ENCODE measurements around the gene ATP8B1. TPM values are rescaled to one million over a fixed set of nuclear protein-coding genes. Genes with fewer than 3 reads are reported as not detected.
A peak's percentile ranks its signal among the peaks of the same experiment; 100 is the strongest.

Gene ATP8B1
- total RNA-seq, 1 donor from 2014 or later, result 38.7 TPM

- Mint-ChIP-seq H3K9me3 (ENCODE audit: unreplicated experiment) (no peaks in the 10 kb centered on the region), H3K4me1 (ENCODE audit: unreplicated experiment) (peaks cover 4% of the 10 kb centered on the region), H3K27me3 (ENCODE audit: unreplicated experiment) (no peaks in the 10 kb centered on the region), H3K36me3 (ENCODE audit: unreplicated experiment) (peaks cover 45% of the 10 kb centered on the region), H3K4me3 (ENCODE audit: unreplicated experiment) (no peak overlapping the region), H3K27ac (ENCODE audit: unreplicated experiment) (no peak overlapping the region)
- DNase-seq (ENCODE audit: extremely low spot score, unreplicated experiment), result no peak
- TF ChIP-seq, protein P1, sequence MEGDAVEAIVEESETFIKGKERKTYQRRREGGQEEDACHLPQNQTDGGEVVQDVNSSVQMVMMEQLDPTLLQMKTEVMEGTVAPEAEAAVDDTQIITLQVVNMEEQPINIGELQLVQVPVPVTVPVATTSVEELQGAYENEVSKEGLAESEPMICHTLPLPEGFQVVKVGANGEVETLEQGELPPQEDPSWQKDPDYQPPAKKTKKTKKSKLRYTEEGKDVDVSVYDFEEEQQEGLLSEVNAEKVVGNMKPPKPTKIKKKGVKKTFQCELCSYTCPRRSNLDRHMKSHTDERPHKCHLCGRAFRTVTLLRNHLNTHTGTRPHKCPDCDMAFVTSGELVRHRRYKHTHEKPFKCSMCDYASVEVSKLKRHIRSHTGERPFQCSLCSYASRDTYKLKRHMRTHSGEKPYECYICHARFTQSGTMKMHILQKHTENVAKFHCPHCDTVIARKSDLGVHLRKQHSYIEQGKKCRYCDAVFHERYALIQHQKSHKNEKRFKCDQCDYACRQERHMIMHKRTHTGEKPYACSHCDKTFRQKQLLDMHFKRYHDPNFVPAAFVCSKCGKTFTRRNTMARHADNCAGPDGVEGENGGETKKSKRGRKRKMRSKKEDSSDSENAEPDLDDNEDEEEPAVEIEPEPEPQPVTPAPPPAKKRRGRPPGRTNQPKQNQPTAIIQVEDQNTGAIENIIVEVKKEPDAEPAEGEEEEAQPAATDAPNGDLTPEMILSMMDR (IDR thresholded peaks at IDR 0.05), result no peak
These were observed 135.1 kb downstream of the ATP8B1 start for GRCh38 chr18:57668021-57668420.

- no peak for DNase-seq (ENCODE audit: extremely low spot score, unreplicated experiment)
- H3K27ac Mint-ChIP-seq (ENCODE audit: unreplicated experiment), result peak overlapping the region; percentile 8
- H3K4me3 Mint-ChIP-seq (ENCODE audit: unreplicated experiment), result no peak overlapping the region
These were observed 136.2 kb downstream of the ATP8B1 start for GRCh38 chr18:57666818-57667497.

GRCh38 chr18:57664568-57665165, 138.4 kb downstream of the ATP8B1 start:
- Mint-ChIP-seq H3K4me3 (ENCODE audit: unreplicated experiment) (no peak overlapping the region), H3K4me1 (ENCODE audit: unreplicated experiment) (peaks cover 4% of the 10 kb centered on the region), H3K27ac (ENCODE audit: unreplicated experiment) (no peak overlapping the region), H3K36me3 (ENCODE audit: unreplicated experiment) (peaks cover 51% of the 10 kb centered on the region), H3K9me3 (ENCODE audit: unreplicated experiment) (no peaks in the 10 kb centered on the region), H3K27me3 (ENCODE audit: unreplicated experiment) (no peaks in the 10 kb centered on the region)
- no peak for DNase-seq (ENCODE audit: extremely low spot score, unreplicated experiment)
- TF ChIP-seq, protein P1 (IDR thresholded peaks at IDR 0.05), result no peak

More at GRCh38 chr18:57666818-57667497, 136.2 kb downstream of the ATP8B1 start:
- Mint-ChIP-seq H3K9me3 (ENCODE audit: unreplicated experiment) (no peaks in the 10 kb centered on the region), H3K27me3 (ENCODE audit: unreplicated experiment) (no peaks in the 10 kb centered on the region), H3K36me3 (ENCODE audit: unreplicated experiment) (peaks cover 46% of the 10 kb centered on the region), H3K4me1 (ENCODE audit: unreplicated experiment) (peaks cover 4% of the 10 kb centered on the region)
- TF ChIP-seq, protein P1 (IDR thresholded peaks at IDR 0.05), result no peak

- H3K27me3 Mint-ChIP-seq (ENCODE audit: unreplicated experiment), result no peaks in the 10 kb centered on the region
- no peaks in the 10 kb centered on the region for H3K9me3 Mint-ChIP-seq (ENCODE audit: unreplicated experiment)
- TF ChIP-seq, protein P1 (IDR thresholded peaks at IDR 0.05), result no peak
- H3K27ac Mint-ChIP-seq (ENCODE audit: unreplicated experiment), result peak overlapping the region; percentile 48
- no peak for DNase-seq (ENCODE audit: extremely low spot score, unreplicated experiment)
- peaks cover 51% of the 10 kb centered on the region for H3K36me3 Mint-ChIP-seq (ENCODE audit: unreplicated experiment)
- peaks cover 4% of the 10 kb centered on the region for H3K4me1 Mint-ChIP-seq (ENCODE audit: unreplicated experiment)
- no peak overlapping the region for H3K4me3 Mint-ChIP-seq (ENCODE audit: unreplicated experiment)
These were observed 142.2 kb downstream of the ATP8B1 start for GRCh38 chr18:57660961-57661360.

DNA sequence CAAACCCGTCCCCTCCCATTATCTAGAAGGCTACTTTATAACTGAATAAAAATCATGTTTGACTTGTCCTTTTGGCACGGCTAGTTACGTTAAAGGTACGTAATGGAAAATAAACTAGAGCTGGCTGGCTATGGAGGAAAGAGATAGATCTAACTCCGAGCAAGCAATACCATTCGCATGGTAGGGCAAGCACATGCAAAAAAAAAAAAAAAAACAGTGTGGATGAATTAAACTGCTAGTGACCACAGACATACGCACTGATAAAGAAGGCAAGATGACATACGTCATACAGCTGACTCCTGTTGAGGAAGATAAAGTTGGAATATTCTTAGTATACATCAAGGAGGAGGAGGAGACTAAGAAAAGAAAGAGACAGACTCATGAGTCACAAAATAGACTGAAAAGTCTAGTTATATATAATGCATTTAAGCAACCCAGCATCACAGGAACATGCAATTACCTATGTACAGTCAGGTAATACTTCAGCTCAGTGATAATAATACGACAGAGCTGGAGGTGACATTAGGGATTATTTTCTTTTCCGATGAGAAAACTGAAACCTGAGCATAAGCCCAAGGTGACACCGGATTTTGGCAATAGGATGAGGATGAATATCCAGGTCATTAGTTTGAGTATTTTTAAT, 143.5 kb downstream of the ATP8B1 start:
- peaks cover 59% of the 10 kb centered on the region for H3K36me3 Mint-ChIP-seq (ENCODE audit: unreplicated experiment)
- no peak overlapping the region for H3K27ac Mint-ChIP-seq (ENCODE audit: unreplicated experiment)
- H3K4me3 Mint-ChIP-seq (ENCODE audit: unreplicated experiment), result no peak overlapping the region
- no peaks in the 10 kb centered on the region for H3K4me1 Mint-ChIP-seq (ENCODE audit: unreplicated experiment)
- DNase-seq (ENCODE audit: extremely low spot score, unreplicated experiment), result no peak
- no peaks in the 10 kb centered on the region for H3K27me3 Mint-ChIP-seq (ENCODE audit: unreplicated experiment)
- peaks cover 11% of the 10 kb centered on the region for H3K9me3 Mint-ChIP-seq (ENCODE audit: unreplicated experiment)
- TF ChIP-seq, protein P1 (IDR thresholded peaks at IDR 0.05), result no peak

All from osteocyte (in vitro differentiated cells).